ENCODE data around the gene GAK. TPM values are rescaled to one million over a fixed set of nuclear protein-coding genes. Genes with fewer than 3 reads are reported as not detected.
"Not testable (repeated sequence)": the region's sequence is repeated elsewhere in the genome, so short reads cannot be mapped to it uniquely, and the experiment has no call there.

The GAK gene
- total RNA-seq (100 to 1,000 TPM; 154 to 212 (median 179) TPM), polyA plus RNA-seq (100 to 1,000 TPM; 112 to 249 (median 203) TPM)
- long read RNA-seq, donor 1, full-length matches to known transcripts, result 1 of 1 reads
- long read RNA-seq, donor 1, partial matches to known transcripts, result 0 of 1 reads
- long read RNA-seq, donor 1, other reads (novel, unspliced or antisense), result 0 of 1 reads
- long read RNA-seq, donor 2, full-length matches to known transcripts, result 2 of 2 reads
- long read RNA-seq, donor 2, partial matches to known transcripts, result 0 of 2 reads
- long read RNA-seq, donor 2, other reads (novel, unspliced or antisense), result 0 of 2 reads

DNA sequence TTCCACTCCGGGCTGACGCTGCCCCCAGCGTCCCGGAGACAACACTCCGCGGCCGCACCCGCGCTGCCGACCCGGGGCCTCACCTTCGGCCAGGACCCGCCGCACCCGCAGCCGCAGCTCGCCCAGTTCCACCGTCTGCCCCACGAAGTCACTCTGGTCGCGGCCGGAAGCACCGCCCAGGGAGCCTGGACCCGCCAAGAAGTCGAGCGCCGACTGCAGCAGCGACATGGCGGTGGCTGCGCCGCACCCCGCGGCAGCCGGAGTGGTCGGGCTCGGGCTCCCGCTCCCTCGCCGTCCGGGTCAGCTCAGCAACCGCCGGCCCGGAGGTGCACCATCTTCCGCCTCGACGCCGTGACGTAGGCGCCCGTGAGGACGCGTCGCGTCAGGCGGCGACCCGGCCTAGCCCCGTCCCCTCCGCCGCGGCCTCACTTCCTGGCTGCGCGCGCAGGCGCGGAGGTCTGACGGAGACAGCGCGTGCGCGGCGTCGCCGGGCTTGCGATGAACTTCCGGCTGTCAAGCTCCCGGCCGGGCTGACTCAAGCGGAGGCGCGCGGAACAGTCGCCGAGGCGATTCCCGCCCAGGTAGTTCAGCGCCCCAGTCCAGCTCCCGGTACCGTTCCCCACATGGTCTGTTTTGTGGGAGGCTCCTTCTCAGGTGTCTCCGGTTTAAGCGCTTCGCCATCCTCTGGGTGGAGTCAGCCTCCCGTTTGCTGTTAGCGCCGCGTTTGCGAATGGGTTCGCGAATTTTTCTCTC lies at the start of gene GAK, which contains the start of gene TMEM175:
TSS of gene GAK (minus strand) at position 357 of the 753 bp plus-strand sequence. CDS start at position 228, 129 bp downstream.
TSS of gene TMEM175 (plus strand) at position 501 of the 753 bp plus-strand sequence. CDS start 15,280 bp downstream, outside the sequence.
- TF ChIP-seq POLR2A (IDR thresholded peaks at IDR 0.05) (peak in 2 of 3 donors; percentile 62 to 67), POLR2AphosphoS5 (IDR thresholded peaks at IDR 0.05) (peak; percentile 96 to 98 (median 96))
- TF ChIP-seq, protein P1, sequence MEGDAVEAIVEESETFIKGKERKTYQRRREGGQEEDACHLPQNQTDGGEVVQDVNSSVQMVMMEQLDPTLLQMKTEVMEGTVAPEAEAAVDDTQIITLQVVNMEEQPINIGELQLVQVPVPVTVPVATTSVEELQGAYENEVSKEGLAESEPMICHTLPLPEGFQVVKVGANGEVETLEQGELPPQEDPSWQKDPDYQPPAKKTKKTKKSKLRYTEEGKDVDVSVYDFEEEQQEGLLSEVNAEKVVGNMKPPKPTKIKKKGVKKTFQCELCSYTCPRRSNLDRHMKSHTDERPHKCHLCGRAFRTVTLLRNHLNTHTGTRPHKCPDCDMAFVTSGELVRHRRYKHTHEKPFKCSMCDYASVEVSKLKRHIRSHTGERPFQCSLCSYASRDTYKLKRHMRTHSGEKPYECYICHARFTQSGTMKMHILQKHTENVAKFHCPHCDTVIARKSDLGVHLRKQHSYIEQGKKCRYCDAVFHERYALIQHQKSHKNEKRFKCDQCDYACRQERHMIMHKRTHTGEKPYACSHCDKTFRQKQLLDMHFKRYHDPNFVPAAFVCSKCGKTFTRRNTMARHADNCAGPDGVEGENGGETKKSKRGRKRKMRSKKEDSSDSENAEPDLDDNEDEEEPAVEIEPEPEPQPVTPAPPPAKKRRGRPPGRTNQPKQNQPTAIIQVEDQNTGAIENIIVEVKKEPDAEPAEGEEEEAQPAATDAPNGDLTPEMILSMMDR (IDR thresholded peaks at IDR 0.05 in 8 of 11, conservative IDR thresholded peaks at IDR 0.05 in 3 of 11), result peak in 6 of 11 experiments; percentile 24 to 56 (median 41)
- Histone ChIP-seq H3K9me3 (no peaks in the 10 kb centered on the region), H3K27ac (peak within 1 kb of the TSS; percentile 84 to 98 (median 94)), H3K36me3 (peaks cover 0 to 14% (median 0%) of the 10 kb centered on the region in 6 donors), H3K4me1 (peaks cover 40 to 89% (median 81%) of the 10 kb centered on the region in 6 donors), H3K4me3 (peak within 1 kb of the TSS; percentile 75 to 99 (median 92)), H3K27me3 (replicated peaks in 1 of 7) (no peaks in the 10 kb centered on the region)
- 0 to 1% (median 0%) methylated on average over 26 to 99 of the region's 99 CpGs for whole genome bisulfite sequencing, 5 donors
- intact Hi-C loops (cut with DNase I; ENCODE audit: low total_unique reads), result loop anchor here (5.0 kb wide), 1 partner anchor 40 kb away; the partner anchor contains the start of gene DGKQ
- peak; percentile 99 for DNase-seq

DNA sequence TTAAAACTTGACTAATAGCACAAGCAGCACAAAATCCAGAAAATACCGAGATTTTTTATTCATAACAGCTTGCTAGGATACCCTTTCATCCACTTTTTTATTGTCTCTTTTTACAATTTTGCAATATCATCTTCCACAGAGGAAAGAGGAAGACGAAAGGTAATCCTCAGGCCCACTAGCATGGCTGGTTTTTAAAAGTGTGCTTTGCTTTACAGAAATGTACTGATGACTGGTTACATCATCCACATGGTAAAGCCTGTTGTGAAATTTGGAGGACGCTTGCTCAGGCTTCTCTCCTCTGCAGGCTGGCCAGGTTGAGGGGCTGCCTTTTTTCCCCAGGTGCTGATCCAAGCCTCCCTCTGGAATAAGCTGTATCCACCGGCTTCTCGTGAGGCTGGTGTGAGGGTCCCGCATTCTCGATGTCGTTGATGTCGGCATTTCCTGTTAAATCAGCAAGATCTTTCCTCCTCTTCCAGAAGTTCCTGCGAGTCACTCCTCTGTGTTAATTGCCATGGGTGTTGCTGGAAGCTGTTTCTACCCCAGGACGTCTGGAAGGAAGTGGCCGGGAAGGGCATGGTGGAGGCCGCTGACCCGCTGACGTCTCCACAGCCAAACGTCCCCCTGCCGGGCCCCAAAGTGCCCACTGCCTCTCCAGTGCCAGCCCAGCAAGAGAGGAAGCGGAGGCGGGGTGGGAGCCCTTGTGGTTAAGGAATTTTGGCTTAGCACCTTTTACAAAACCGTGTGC lies 47.0 kb upstream of the GAK start:
- H3K27ac ChIP-seq, result peak overlapping the region in 6 of 8 donors; percentile 6 to 70 (median 51)
- 33 to 52% (median 35%) methylated on average over 13 to 20 of the region's 20 CpGs for WGBS, 5 donors
- peaks cover 0 to 26% (median 10%) of the 10 kb centered on the region in 6 donors for H3K4me1 ChIP-seq
- peak in 1 of 3 donors; percentile 26 for TF ChIP-seq POLR2AphosphoS5 (IDR thresholded peaks at IDR 0.05)
- TF ChIP-seq, protein P1 (IDR thresholded peaks at IDR 0.05 in 8 of 11, conservative IDR thresholded peaks at IDR 0.05 in 3 of 11), result no peak
- H3K27me3 ChIP-seq (replicated peaks in 1 of 7), result no peaks in the 10 kb centered on the region
- no peaks in the 10 kb centered on the region for H3K36me3 ChIP-seq
- no peak overlapping the region for H3K4me3 ChIP-seq
- H3K9me3 ChIP-seq, result no peaks in the 10 kb centered on the region
- no peak for DNase-seq
- intact Hi-C loops (cut with DNase I; ENCODE audit: low total_unique reads), result no loop called here

DNA sequence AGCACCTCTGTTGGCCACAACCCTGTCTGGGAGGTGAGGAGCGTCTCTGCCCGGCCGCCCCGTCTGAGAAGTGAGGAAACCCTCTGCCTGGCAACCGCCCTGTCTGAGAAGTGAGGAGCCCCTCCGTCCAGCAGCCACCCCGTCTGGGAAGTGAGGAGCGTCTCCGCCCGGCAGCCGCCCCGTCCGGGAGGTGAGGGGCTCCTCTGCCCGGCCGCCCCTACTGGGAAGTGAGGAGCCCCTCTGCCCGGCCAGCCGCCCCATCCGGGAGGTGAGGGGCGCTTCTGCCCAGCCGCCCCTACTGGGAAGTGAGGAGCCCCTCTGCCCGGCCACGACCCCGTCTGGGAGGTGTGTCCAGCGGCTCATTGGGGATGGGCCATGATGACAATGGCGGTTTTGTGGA lies 43.9 kb upstream of the GAK start:
- H3K9me3 ChIP-seq; intact Hi-C loops (cut with DNase I; ENCODE audit: low total_unique reads); H3K4me3 ChIP-seq; H3K27ac ChIP-seq; H3K36me3 ChIP-seq; H3K27me3 ChIP-seq (replicated peaks in 1 of 7); DNase-seq: not testable (repeated sequence)
- 94 to 100% (median 97%) methylated on average over 8 to 25 of the region's 25 CpGs; no CpG with 5 or more reads in 1 of the 5 donors for WGBS, 5 donors
- H3K4me1 ChIP-seq, result peaks cover 13 to 51% (median 35%) of the 10 kb centered on the region in 6 donors

DNA sequence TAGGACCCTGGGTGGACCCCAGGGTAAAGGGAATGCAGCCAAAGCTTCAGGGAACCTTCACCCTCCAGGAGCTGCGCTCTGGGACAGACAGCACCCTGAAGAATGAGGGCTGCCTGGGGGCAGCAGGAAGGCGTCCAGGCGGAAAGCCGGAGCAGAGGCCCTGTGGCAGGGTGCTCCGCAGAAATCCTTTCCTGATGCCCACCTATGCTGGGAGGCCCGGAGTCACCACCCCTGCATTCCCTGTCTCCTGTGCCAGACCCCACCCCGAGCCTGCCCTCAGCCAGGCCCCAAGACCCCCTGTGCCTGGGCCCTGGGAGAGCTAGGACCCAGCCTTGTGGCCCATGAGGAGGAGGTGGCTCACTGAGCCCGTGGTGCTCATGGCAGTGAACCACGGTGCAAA lies 42.6 kb upstream of the GAK start:
- intact Hi-C loops (cut with DNase I; ENCODE audit: low total_unique reads), result loop anchor here (5.0 kb wide), 1 partner anchor 42 kb away; the partner anchor contains the start of genes GAK and TMEM175
- DNase-seq, result no peak
- H3K27me3 ChIP-seq (replicated peaks in 1 of 7), result peaks cover 0 to 5% (median 0%) of the 10 kb centered on the region in 7 donors

More for the DNA sequence above, 42.6 kb upstream of the GAK start:
- TF ChIP-seq POLR2AphosphoS5 (IDR thresholded peaks at IDR 0.05), result no peak
- no peak for TF ChIP-seq POLR2A (IDR thresholded peaks at IDR 0.05)
- TF ChIP-seq, protein P1 (IDR thresholded peaks at IDR 0.05 in 8 of 11, conservative IDR thresholded peaks at IDR 0.05 in 3 of 11), result no peak
- no peaks in the 10 kb centered on the region for H3K9me3 ChIP-seq
- peaks cover 13 to 59% (median 45%) of the 10 kb centered on the region in 6 donors for H3K4me1 ChIP-seq
- H3K36me3 ChIP-seq, result no peaks in the 10 kb centered on the region
- H3K27ac ChIP-seq, result no peak overlapping the region
- WGBS, 5 donors, result 90 to 96% (median 96%) methylated on average over 9 of the region's 9 CpGs
- no peak overlapping the region for H3K4me3 ChIP-seq

All from spleen (tissue), 13 donors.